HCT116 (cell line): ENCODE data around the gene ABCG8. TPM values are rescaled to one million over a fixed set of nuclear protein-coding genes. Genes with fewer than 3 reads are reported as not detected.

ENCODE experiments used
- ATAC-seq: fragments of 200-7000 bp; cut with Tn5 transposase; 2 replicates; pipeline ENCODE4 v1.9.1; 2020; ENCODE audit warnings: mild to moderate bottlenecking, moderate library complexity
- BruUV-seq: library from RNA; stranded (reverse); fragments of 400-500 nt; replicated peaks from 2 replicates; lab custom pipeline; 2021; lab: Mats Ljungman, UMichigan
- CTCF ChIA-PET: fragments of 300-600 bp; sonication (Branson Sonifier 250); formaldehyde crosslinking; loops from one replicate; lab custom pipeline; 2021; ENCODE audit warnings: antibody characterized with exemption; lab: Charles Lee
- POLR2A ChIA-PET: fragments of 300-600, 350-600 bp; sonication (Branson Sonifier 250); formaldehyde crosslinking; loops from one replicate; lab custom pipeline; 2021; ENCODE audit warnings: antibody characterized with exemption; lab: Charles Lee
- RAD21 ChIA-PET, 2 experiments: fragments of 300-600 bp; sonication (Branson Sonifier 250); formaldehyde crosslinking; loops; one replicate each; lab custom pipeline; 2023; ENCODE audit warnings: low total read pairs in 2 of 2; ENCODE audit not compliant: uncharacterized antibody in 2 of 2, unreplicated experiment in 2 of 2, low non-redundant PET in 1 of 2; lab: Charles Lee
- DNase-seq: peaks from one replicate; pipeline ENCODE4 v3.0.0-alpha.2; 2010; ENCODE audit warnings: low read depth, low spot score
- H2AFZ ChIP-seq: fragments of 200-600 bp; shearing (Covaris generic), sonication (generic); 2 replicates; pipeline ENCODE4 v1.6.1; 2017; ENCODE audit warnings: low read depth, mixed run types, mixed read lengths, antibody characterized with exemption, low read length; ENCODE audit not compliant: poor library complexity, severe bottlenecking
- H3K27ac ChIP-seq: 2 replicates; pipeline ENCODE4 v1.5.1; 2012; ENCODE audit warnings: low read depth, low read length
- H3K27me3 ChIP-seq: fragments of 200-600 bp; sonication (generic); 2 replicates; pipeline ENCODE4 v1.6.1; 2016; ENCODE audit warnings: mixed run types, low read length, mixed read lengths; ENCODE audit not compliant: insufficient read depth
- H3K36me3 ChIP-seq, 2 experiments: fragments of 200-500 bp in 1 of 2; fragments of 200-600 bp in 1 of 2; sonication (Bioruptor generic) in 1 of 2; sonication (generic) in 1 of 2; 2 replicates each; pipeline versions ENCODE4 v1.5.1 to v1.6.1; 2014 to 2016; ENCODE audit warnings: low read length in 2 of 2, inconsistent platforms in 1 of 2, mixed read lengths in 1 of 2, mixed run types in 1 of 2; ENCODE audit not compliant: insufficient read depth in 2 of 2, control insufficient read depth in 1 of 2
- H3K4me1 ChIP-seq, 2 experiments: fragments of 200-600 bp in 1 of 2; sonication (generic) in 1 of 2; 2 replicates each; pipeline versions ENCODE4 v1.5.1 to v1.6.1; 2012 to 2017; ENCODE audit warnings: low read length in 2 of 2, inconsistent platforms in 1 of 2, mild to moderate bottlenecking in 1 of 2, mixed read lengths in 1 of 2, mixed run types in 1 of 2, moderate library complexity in 1 of 2; ENCODE audit not compliant: insufficient read depth in 2 of 2, control insufficient read depth in 1 of 2
- H3K4me2 ChIP-seq: fragments of 200-600 bp; sonication (generic); 2 replicates; pipeline ENCODE4 v1.6.1; 2017; ENCODE audit warnings: mixed run types, low read length, mixed read lengths
- H3K4me3 ChIP-seq, 2 experiments: fragments of 200-600 bp in 1 of 2; sonication (generic) in 1 of 2; replicated peaks in 1 of 2; 2 replicates each; pipeline ENCODE4 v1.5.1; 2011 to 2016; ENCODE audit warnings: low read length in 2 of 2, control low read depth in 1 of 2, low read depth in 1 of 2, mild to moderate bottlenecking in 1 of 2, mixed read lengths in 1 of 2, mixed run types in 1 of 2
- H3K79me2 ChIP-seq: fragments of 200-600 bp; sonication (generic); 2 replicates; pipeline ENCODE4 v1.6.1; 2017; ENCODE audit warnings: mild to moderate bottlenecking, mixed run types, low read length, moderate library complexity, mixed read lengths; ENCODE audit not compliant: insufficient read depth
- H3K9ac ChIP-seq: fragments of 200-600 bp; sonication (generic); 2 replicates; pipeline ENCODE4 v1.6.1; 2016; ENCODE audit warnings: low read length, mixed read lengths
- H3K9me2 ChIP-seq: fragments of 200-600 bp; sonication (generic), shearing (Covaris generic); 2 replicates; pipeline ENCODE4 v1.6.1; 2017; ENCODE audit warnings: mixed run types, mild to moderate bottlenecking, moderate library complexity; ENCODE audit not compliant: insufficient read depth
- H3K9me3 ChIP-seq, 2 experiments: fragments of 200-500 bp in 1 of 2; fragments of 200-600 bp in 1 of 2; sonication (Bioruptor generic) in 1 of 2; sonication (generic) in 1 of 2; 2 replicates each; pipeline ENCODE4 v1.6.1; 2014 to 2017; ENCODE audit warnings: low read length in 2 of 2, mixed read lengths in 2 of 2, inconsistent platforms in 1 of 2, low read depth in 1 of 2, mild to moderate bottlenecking in 1 of 2, mixed run types in 1 of 2, moderate library complexity in 1 of 2; ENCODE audit not compliant: control insufficient read depth in 1 of 2, insufficient read depth in 1 of 2
- H4K20me1 ChIP-seq: fragments of 200-600 bp; sonication (generic), shearing (Covaris generic); 2 replicates; pipeline ENCODE4 v1.6.1; 2017; ENCODE audit warnings: mixed run types, mild to moderate bottlenecking, moderate library complexity; ENCODE audit not compliant: insufficient read depth
- CBX3 ChIP-seq: IDR thresholded peaks from 2 replicates; pipeline ENCODE4 v1.6.1; 2012; ENCODE audit warnings: low read depth
- EZH2phosphoT487 ChIP-seq: fragments of 200-600 bp; IDR thresholded peaks from 2 replicates; pipeline ENCODE4 v1.6.1; 2018; ENCODE audit warnings: antibody characterized with exemption, borderline replicate concordance
- MAX ChIP-seq: IDR thresholded peaks from 2 replicates; pipeline ENCODE4 v1.6.1; 2012
- SP1 ChIP-seq: IDR thresholded peaks from 2 replicates; pipeline ENCODE4 v1.6.1; 2012; ENCODE audit warnings: low read depth
- YY1 ChIP-seq: IDR thresholded peaks from 2 replicates; pipeline ENCODE4 v1.6.1; 2011; ENCODE audit warnings: low read length, low read depth, moderate library complexity, mild to moderate bottlenecking; ENCODE audit not compliant: insufficient replicate concordance; ENCODE audit errors: extremely low read depth
- ZFX ChIP-seq: fragments of 450-650 bp; IDR thresholded peaks from 2 replicates; pipeline ENCODE4 v1.6.1; 2017
- intact Hi-C: fragments of 100-400 bp; cut with micrococcal nuclease; formaldehyde crosslinking; loops from 2 replicates; pipeline ENCODE4 v1.10.0; 2022
- total RNA-seq: library from RNA; stranded (reverse); gene quantifications from one replicate; pipeline ENCODE4 v1.2.1, GENCODE V29; 2021; ENCODE audit not compliant: unreplicated experiment

ABCG8 gene
- total RNA-seq, 1 experiment from 2014 or later, result 0.05 TPM

- Histone ChIP-seq H3K4me2 (no peak overlapping the region), H3K4me1 (0 out of 4 replicates have a peak, but pooled peaks cover 0 to 6% of the 10 kb centered on the region in 2 experiments), H3K79me2 (no peaks in the 10 kb centered on the region), H3K27me3 (no peaks in the 10 kb centered on the region), H2AFZ (no peak overlapping the region), H3K27ac (no peak overlapping the region), H3K36me3 (peaks cover 0 to 4% of the 10 kb centered on the region in 2 experiments; a peak in 2 of 4 replicates), H3K9me3 (no peaks in the 10 kb centered on the region), H4K20me1 (no peaks in the 10 kb centered on the region), H3K9ac (no peak overlapping the region), H3K4me3 (no peak overlapping the region), H3K9me2 (no peaks in the 10 kb centered on the region)
- intact Hi-C loops, result no loop called here
- no peak for TF ChIP-seq SP1
- ChIA-PET POLR2A (no interaction called here), CTCF (no interaction called here), RAD21 (no interaction called here)
- ATAC-seq (no peak), DNase-seq (no peak)
- BruUV-seq, result no TSS peak
These were observed 41.7 kb downstream of the ABCG8 start for GRCh38 chr2:43880471-43880870.

- H3K9me3 ChIP-seq, result no peaks in the 10 kb centered on the region
These were observed 42.2 kb downstream of the ABCG8 start for GRCh38 chr2:43880952-43881351.

More at GRCh38 chr2:43880952-43881351, 42.2 kb downstream of the ABCG8 start:
- no peaks in the 10 kb centered on the region for H3K9me2 ChIP-seq
- H3K4me1 ChIP-seq, result 0 out of 4 replicates have a peak, but pooled peaks cover 0 to 6% of the 10 kb centered on the region in 2 experiments
- no peak overlapping the region for H3K27ac ChIP-seq
- H4K20me1 ChIP-seq, result no peaks in the 10 kb centered on the region
- BruUV-seq, result no TSS peak
- H3K4me3 ChIP-seq, result no peak overlapping the region
- H3K9ac ChIP-seq, result no peak overlapping the region
- H3K36me3 ChIP-seq, result peaks cover 0 to 4% of the 10 kb centered on the region in 2 experiments; a peak in 2 of 4 replicates
- DNase-seq (no peak), ATAC-seq (no peak)
- ChIA-PET CTCF (no interaction called here), POLR2A (no interaction called here), RAD21 (no interaction called here)
- no peaks in the 10 kb centered on the region for H3K27me3 ChIP-seq
- intact Hi-C loops, result no loop called here
- H2AFZ ChIP-seq, result no peak overlapping the region
- no peaks in the 10 kb centered on the region for H3K79me2 ChIP-seq
- TF ChIP-seq CBX3 (no peak), ZFX (no peak), EZH2phosphoT487 (no peak), MAX (no peak), YY1 (no peak)
- no peak overlapping the region for H3K4me2 ChIP-seq
